Neural progenitor cell (in vitro differentiated cells): ENCODE data around the gene HERC3.

ENCODE experiments used
- EZH2 ChIP-seq: fragments of 200-600 bp; sonication (generic); IDR thresholded peaks from 2 replicates; pipeline ENCODE4 v1.6.1; 2017; ENCODE audit warnings: antibody characterized with exemption, mild to moderate bottlenecking, moderate library complexity
- TF ChIP-seq, protein P1 (sequence below): fragments of 200-600 bp; sonication (generic); IDR thresholded peaks from 2 replicates; pipeline ENCODE4 v1.5.1; 2017; ENCODE audit warnings: antibody characterized with exemption, mild to moderate bottlenecking

DNA sequence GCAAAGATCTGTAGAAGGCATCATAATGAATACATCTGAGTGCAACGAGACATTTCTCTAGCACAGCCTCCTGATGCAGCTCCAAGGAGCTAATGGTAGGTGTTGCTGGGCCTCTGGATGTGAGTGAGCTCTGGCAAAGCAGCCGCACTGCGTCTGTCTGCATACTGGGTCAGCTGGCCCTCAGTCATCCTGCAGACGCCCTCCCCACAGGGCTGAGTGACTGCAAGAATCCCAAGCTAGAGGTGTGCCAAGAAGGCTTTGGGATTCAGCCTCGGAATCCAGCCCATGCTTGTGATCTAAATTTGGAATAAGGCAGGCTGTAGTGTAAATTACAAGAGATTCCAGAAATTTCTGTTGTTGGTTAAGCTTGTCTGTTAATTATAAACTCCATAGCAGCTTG lies 18.5 kb downstream of the HERC3 start:
- TF ChIP-seq, protein P1, sequence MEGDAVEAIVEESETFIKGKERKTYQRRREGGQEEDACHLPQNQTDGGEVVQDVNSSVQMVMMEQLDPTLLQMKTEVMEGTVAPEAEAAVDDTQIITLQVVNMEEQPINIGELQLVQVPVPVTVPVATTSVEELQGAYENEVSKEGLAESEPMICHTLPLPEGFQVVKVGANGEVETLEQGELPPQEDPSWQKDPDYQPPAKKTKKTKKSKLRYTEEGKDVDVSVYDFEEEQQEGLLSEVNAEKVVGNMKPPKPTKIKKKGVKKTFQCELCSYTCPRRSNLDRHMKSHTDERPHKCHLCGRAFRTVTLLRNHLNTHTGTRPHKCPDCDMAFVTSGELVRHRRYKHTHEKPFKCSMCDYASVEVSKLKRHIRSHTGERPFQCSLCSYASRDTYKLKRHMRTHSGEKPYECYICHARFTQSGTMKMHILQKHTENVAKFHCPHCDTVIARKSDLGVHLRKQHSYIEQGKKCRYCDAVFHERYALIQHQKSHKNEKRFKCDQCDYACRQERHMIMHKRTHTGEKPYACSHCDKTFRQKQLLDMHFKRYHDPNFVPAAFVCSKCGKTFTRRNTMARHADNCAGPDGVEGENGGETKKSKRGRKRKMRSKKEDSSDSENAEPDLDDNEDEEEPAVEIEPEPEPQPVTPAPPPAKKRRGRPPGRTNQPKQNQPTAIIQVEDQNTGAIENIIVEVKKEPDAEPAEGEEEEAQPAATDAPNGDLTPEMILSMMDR = no peak
- no peak for TF ChIP-seq EZH2
